ENCODE data around the gene RNF34. TPM values are rescaled to one million over a fixed set of nuclear protein-coding genes. Genes with fewer than 3 reads are reported as not detected.
A peak's percentile ranks its signal among the peaks of the same experiment; 100 is the strongest.

The RNF34 gene
- total RNA-seq, 1 donor from 2014 or later: 75.3 TPM

- DNase-seq: no peak
- Mint-ChIP-seq H3K36me3 (ENCODE audit: low read depth) (peaks cover 81% of the 10 kb centered on the region), H3K27me3 (no peaks in the 10 kb centered on the region), H3K9me3 (no peaks in the 10 kb centered on the region), H3K27ac (no peak overlapping the region), H3K4me3 (no peak overlapping the region), H3K4me1 (peaks cover 18% of the 10 kb centered on the region)
- ChIA-PET POLR2A (no interaction called here), CTCF (interaction anchor here (0.7 to 0.9 kb wide), 2 partner anchors 17 to 109 kb away, joined by 3 read pairs; no protein-coding TSS in a partner anchor)
- no peak for ATAC-seq (ENCODE audit: low read depth)
- intact Hi-C loops (cut with micrococcal nuclease): loop anchor here (5.0 kb wide), 2 partner anchors 93 to 383 kb away; partner anchors contain the start of gene ANAPC5
- TF ChIP-seq CTCF (IDR thresholded peaks at IDR 0.05): no peak
Observed at GRCh38 chr12:121444842-121445202, 44.9 kb downstream of the RNF34 start.

- intact Hi-C loops (cut with micrococcal nuclease): no loop called here
- H3K36me3 Mint-ChIP-seq (ENCODE audit: low read depth): peaks cover 74% of the 10 kb centered on the region
- H3K27ac Mint-ChIP-seq: no peak overlapping the region
- no peaks in the 10 kb centered on the region for H3K9me3 Mint-ChIP-seq
- ATAC-seq (ENCODE audit: low read depth): no peak
- no peak overlapping the region for H3K4me3 Mint-ChIP-seq
- H3K4me1 Mint-ChIP-seq: peaks cover 37% of the 10 kb centered on the region
- ChIA-PET POLR2A (interaction anchor here (0.6 kb wide), 2 partner anchors 46 to 54 kb away, joined by 5 to 12 read pairs; no protein-coding TSS in a partner anchor), CTCF (interaction anchor here (1.0 to 1.6 kb wide), 2 partner anchors 10 to 112 kb away, joined by 3 to 4 read pairs; no protein-coding TSS in a partner anchor)
- no peak for DNase-seq
- TF ChIP-seq CTCF (IDR thresholded peaks at IDR 0.05): no peak
- H3K27me3 Mint-ChIP-seq: no peaks in the 10 kb centered on the region
Observed at GRCh38 chr12:121446750-121447149, 46.8 kb downstream of the RNF34 start.

- no peak overlapping the region for H3K4me3 Mint-ChIP-seq
- intact Hi-C loops (cut with micrococcal nuclease): no loop called here
Observed at GRCh38 chr12:121448771-121449315, 48.9 kb downstream of the RNF34 start.

GRCh38 chr12:121451961-121452339 lies 52.0 kb downstream of the RNF34 start:
- no peak for TF ChIP-seq CTCF (IDR thresholded peaks at IDR 0.05)
- H3K4me3 Mint-ChIP-seq: peak overlapping the region; percentile 28
- no peaks in the 10 kb centered on the region for H3K9me3 Mint-ChIP-seq
- peak overlapping the region; percentile 73 for H3K27ac Mint-ChIP-seq
- ATAC-seq (ENCODE audit: low read depth) (peak; percentile 57), DNase-seq (no peak)
- H3K4me1 Mint-ChIP-seq: peaks cover 67% of the 10 kb centered on the region
- ChIA-PET CTCF (interaction anchor here (1.3 kb wide), 1 partner anchor 9 kb away, joined by 4 read pairs; no protein-coding TSS in a partner anchor), POLR2A (interaction anchor here (1.0 kb wide), 1 partner anchor 13 kb away, joined by 3 read pairs; no protein-coding TSS in a partner anchor)
- H3K27me3 Mint-ChIP-seq: no peaks in the 10 kb centered on the region
- intact Hi-C loops (cut with micrococcal nuclease): no loop called here
- peaks cover 60% of the 10 kb centered on the region for H3K36me3 Mint-ChIP-seq (ENCODE audit: low read depth)

More at GRCh38 chr12:121448771-121449315, 48.9 kb downstream of the RNF34 start:
- Mint-ChIP-seq H3K9me3 (no peaks in the 10 kb centered on the region), H3K36me3 (ENCODE audit: low read depth) (peaks cover 67% of the 10 kb centered on the region), H3K27ac (peak overlapping the region; percentile 1), H3K27me3 (no peaks in the 10 kb centered on the region), H3K4me1 (peaks cover 46% of the 10 kb centered on the region)
- ChIA-PET CTCF (interaction anchor here (1.0 to 1.1 kb wide), 2 partner anchors 10 to 30 kb away, joined by 3 to 4 read pairs; no protein-coding TSS in a partner anchor), POLR2A (interaction anchor here (0.7 kb wide), 1 partner anchor 13 kb away, joined by 4 read pairs; no protein-coding TSS in a partner anchor)
- no peak for DNase-seq
- ATAC-seq (ENCODE audit: low read depth): no peak
- no peak for TF ChIP-seq CTCF (IDR thresholded peaks at IDR 0.05)

- intact Hi-C loops (cut with micrococcal nuclease): no loop called here
- Mint-ChIP-seq H3K27ac (no peak overlapping the region), H3K9me3 (no peaks in the 10 kb centered on the region), H3K4me1 (peaks cover 71% of the 10 kb centered on the region), H3K27me3 (no peaks in the 10 kb centered on the region), H3K4me3 (no peak overlapping the region), H3K36me3 (ENCODE audit: low read depth) (peaks cover 57% of the 10 kb centered on the region)
- ChIA-PET CTCF (interaction anchor here (1.3 kb wide), 1 partner anchor 9 kb away, joined by 4 read pairs; no protein-coding TSS in a partner anchor), POLR2A (interaction anchor here (1.0 kb wide), 1 partner anchor 13 kb away, joined by 3 read pairs; no protein-coding TSS in a partner anchor)
- DNase-seq (no peak), ATAC-seq (ENCODE audit: low read depth) (no peak)
- TF ChIP-seq CTCF (IDR thresholded peaks at IDR 0.05): no peak
Observed at GRCh38 chr12:121452340-121452984, 52.5 kb downstream of the RNF34 start.
